SK-N-SH (cell line): ENCODE results near the gene POLR3B. TPM values are rescaled to one million over a fixed set of nuclear protein-coding genes. Genes with fewer than 3 reads are reported as not detected.

ENCODE experiments used
- CTCF ChIA-PET: fragments of 300-600, 350-600 bp; formaldehyde crosslinking; extraction: SDS; loops from one replicate; lab custom pipeline; 2021; lab: Yijun Ruan, JAX
- POLR2A ChIA-PET: fragments of 350-600 bp; sonication (Branson Sonifier 250); formaldehyde crosslinking; extraction: SDS; loops from one replicate; lab custom pipeline; 2020; ENCODE audit warnings: antibody characterized with exemption, inconsistent platforms; lab: Yijun Ruan, JAX
- DNase-seq: peaks from one replicate; pipeline ENCODE4 v3.0.0; 2012
- H2AFZ ChIP-seq: fragments of 200-600 bp; sonication (generic); 2 replicates; pipeline ENCODE4 v1.8.1; 2016; ENCODE audit warnings: antibody characterized with exemption, mild to moderate bottlenecking, low read depth
- H3F3A ChIP-seq: fragments of 200-600 bp; sonication (generic); replicated peaks from 2 replicates; pipeline ENCODE3; 2016; ENCODE audit warnings: antibody characterized with exemption, mild to moderate bottlenecking; ENCODE audit not compliant: insufficient read depth
- H3K27ac ChIP-seq, 2 experiments: fragments of 200-500 bp in 1 of 2; fragments of 200-600 bp in 1 of 2; sonication (Bioruptor generic) in 1 of 2; sonication (generic), shearing (Covaris generic) in 1 of 2; 2 replicates each; pipeline versions ENCODE4 v1.5.1 to v1.6.1; 2014 to 2016; ENCODE audit warnings: low read depth in 2 of 2, inconsistent platforms in 1 of 2, low read length in 1 of 2, mild to moderate bottlenecking in 1 of 2, mixed read lengths in 1 of 2
- H3K27me3 ChIP-seq: fragments of 200-600 bp; sonication (generic), shearing (Covaris generic); 2 replicates; pipeline ENCODE4 v1.6.1; 2016; ENCODE audit warnings: mixed run types; ENCODE audit not compliant: insufficient read depth
- H3K36me3 ChIP-seq, 2 experiments: fragments of 200-500 bp in 1 of 2; fragments of 200-600 bp in 1 of 2; sonication (Bioruptor generic) in 1 of 2; sonication (generic) in 1 of 2; replicated peaks in 1 of 2; 2 replicates each; pipeline versions ENCODE3 to v1.5.1; 2014 to 2016; ENCODE audit warnings: low read length in 1 of 2, mild to moderate bottlenecking in 1 of 2; ENCODE audit not compliant: insufficient read depth in 2 of 2, control insufficient read depth in 1 of 2
- H3K4me1 ChIP-seq, 2 experiments: fragments of 200-500 bp in 1 of 2; fragments of 200-600 bp in 1 of 2; sonication (Bioruptor generic) in 1 of 2; sonication (generic), shearing (Covaris generic) in 1 of 2; 2 replicates each; pipeline versions ENCODE4 v1.5.1 to v1.6.1; 2014 to 2016; ENCODE audit warnings: low read depth in 1 of 2, low read length in 1 of 2, mixed run types in 1 of 2; ENCODE audit not compliant: insufficient read depth in 2 of 2, control insufficient read depth in 1 of 2
- H3K4me2 ChIP-seq: fragments of 200-600 bp; sonication (generic), shearing (Covaris generic); 2 replicates; pipeline ENCODE4 v1.6.1; 2017; ENCODE audit warnings: mixed run types
- H3K4me3 ChIP-seq, 2 experiments: fragments of 200-500 bp in 1 of 2; fragments of 200-600 bp in 1 of 2; sonication (Bioruptor generic) in 1 of 2; sonication (generic), shearing (Covaris generic) in 1 of 2; 2 replicates each; pipeline versions ENCODE4 v1.5.1 to v1.8.1; 2014 to 2016; ENCODE audit warnings: low read depth in 2 of 2, inconsistent platforms in 1 of 2, low read length in 1 of 2, mild to moderate bottlenecking in 1 of 2, mixed read lengths in 1 of 2, moderate library complexity in 1 of 2
- H3K79me2 ChIP-seq: fragments of 200-600 bp; sonication (generic); 2 replicates; pipeline ENCODE4 v1.8.1; 2017; ENCODE audit warnings: mild to moderate bottlenecking; ENCODE audit not compliant: insufficient read depth
- H3K9ac ChIP-seq: fragments of 200-600 bp; sonication (generic); 2 replicates; pipeline ENCODE4 v1.6.1; 2017; ENCODE audit warnings: mixed run types
- H3K9me2 ChIP-seq: fragments of 200-600 bp; sonication (generic); 2 replicates; pipeline ENCODE4 v1.6.1; 2017; ENCODE audit warnings: mixed run types
- H3K9me3 ChIP-seq: fragments of 200-600 bp; sonication (generic); 2 replicates; pipeline ENCODE4 v1.6.1; 2017; ENCODE audit warnings: mixed run types, mild to moderate bottlenecking, moderate library complexity
- H4K20me1 ChIP-seq: fragments of 200-600 bp; sonication (generic); 2 replicates; pipeline ENCODE4 v1.6.1; 2017; ENCODE audit warnings: mild to moderate bottlenecking, mixed run types; ENCODE audit not compliant: insufficient read depth
- CHD2 ChIP-seq: fragments of 150-350 bp; IDR thresholded peaks from 2 replicates; pipeline ENCODE4 v1.6.1; 2018; ENCODE audit warnings: low read length; ENCODE audit not compliant: partially characterized antibody
- FOXJ3 ChIP-seq: sonication (generic); formaldehyde crosslinking; IDR thresholded peaks from 2 replicates; pipeline ENCODE4 v1.5.1; 2020; ENCODE audit warnings: mild to moderate bottlenecking, missing genetic modification reagents
- FOXM1 ChIP-seq: IDR thresholded peaks from 2 replicates; pipeline ENCODE4 v1.4.0; 2012; ENCODE audit warnings: low read depth, mild to moderate bottlenecking
- GABPA ChIP-seq: IDR thresholded peaks from 2 replicates; pipeline ENCODE4 v1.4.0; 2012; ENCODE audit warnings: low read depth, mild to moderate bottlenecking
- GATA2 ChIP-seq: sonication (generic); formaldehyde crosslinking; IDR thresholded peaks from 2 replicates; pipeline ENCODE4 v1.5.0; 2020; ENCODE audit warnings: mild to moderate bottlenecking, missing genetic modification reagents
- IRF3 ChIP-seq: fragments of 150-350 bp; IDR thresholded peaks from 2 replicates; pipeline ENCODE4 v1.6.1; 2016; ENCODE audit warnings: mild to moderate bottlenecking, low read depth, low read length
- MEF2A ChIP-seq: IDR thresholded peaks from 2 replicates; pipeline ENCODE4 v1.4.0; 2012; ENCODE audit warnings: low read depth, borderline replicate concordance
- NFIC ChIP-seq: IDR thresholded peaks from 2 replicates; pipeline ENCODE4 v1.4.0; 2012; ENCODE audit warnings: borderline replicate concordance
- PBX3 ChIP-seq: IDR thresholded peaks from 2 replicates; pipeline ENCODE4; 2012
- RFX5 ChIP-seq: IDR thresholded peaks from 2 replicates; pipeline ENCODE4 v1.6.1; 2012; ENCODE audit warnings: mild to moderate bottlenecking, improper control_type of control experiment, low read length
- RXRA ChIP-seq: IDR thresholded peaks from 2 replicates; pipeline ENCODE4 v1.4.0; 2012; ENCODE audit warnings: low read depth, mild to moderate bottlenecking, borderline replicate concordance
- SIN3A ChIP-seq: IDR thresholded peaks from 2 replicates; pipeline ENCODE4 v1.6.1; 2012; ENCODE audit warnings: low read depth, mild to moderate bottlenecking, low read length, moderate library complexity, borderline replicate concordance
- SMC3 ChIP-seq: IDR thresholded peaks from 2 replicates; pipeline ENCODE4 v1.6.1; 2012; ENCODE audit warnings: low read depth, low read length, improper control_type of control experiment
- TAF1 ChIP-seq: IDR thresholded peaks from 2 replicates; pipeline ENCODE4 v1.6.1; 2012; ENCODE audit warnings: low read depth, mild to moderate bottlenecking, low read length, moderate library complexity, borderline replicate concordance
- TCF12 ChIP-seq: IDR thresholded peaks from 2 replicates; pipeline ENCODE4 v1.4.0; 2012
- TEAD4 ChIP-seq: IDR thresholded peaks from 2 replicates; pipeline ENCODE4 v1.4.0; 2012; ENCODE audit warnings: mild to moderate bottlenecking, borderline replicate concordance; ENCODE audit not compliant: insufficient read depth
- USF1 ChIP-seq: IDR thresholded peaks from 2 replicates; pipeline ENCODE4 v1.4.0; 2012; ENCODE audit warnings: low read depth, borderline replicate concordance
- USF2 ChIP-seq: fragments of 150-350 bp; IDR thresholded peaks from 2 replicates; pipeline ENCODE4 v1.6.1; 2017; ENCODE audit warnings: antibody characterized with exemption, low read length, low read depth, borderline replicate concordance
- YY1 ChIP-seq: IDR thresholded peaks from 2 replicates; pipeline ENCODE4 v1.4.0; 2012; ENCODE audit warnings: low read depth, mild to moderate bottlenecking
- WGBS: methylation state at CpG from one replicate; pipeline ENCODE4 v1.1.6; 2017; ENCODE audit warnings: low lambda C conversion rate; 5-methylcytosine and 5-hydroxymethylcytosine counted together
- polyA plus RNA-seq, 3 experiments: library from polyadenylated mRNA; depleted of rRNA; stranded (reverse); fragments of >200 nt; gene quantifications; 2 replicates each; pipeline ENCODE4 v1.2.3, GENCODE V29; 2012

POLR3B gene
- polyA plus RNA-seq, 1 of the 3 experiments (the other 2 are of a cell fraction), result 3.3 TPM

GRCh38 chr12:106360400-106360994 lies 2.9 kb downstream of the POLR3B start:
- no peaks in the 10 kb centered on the region for H4K20me1 ChIP-seq
- H3K27ac ChIP-seq, result no peak overlapping the region
- 89% methylated on average over 5 of the region's 5 CpGs for WGBS
- H3K4me3 ChIP-seq, result no peak overlapping the region
- H3K9me3 ChIP-seq, result no peaks in the 10 kb centered on the region
- H3K9ac ChIP-seq, result no peak overlapping the region
- CTCF ChIA-PET, result interaction anchor here (0.9 to 2.3 kb wide), 3 partner anchors 133 to 559 kb away, joined by 3 to 12 read pairs (median 5); no protein-coding TSS in a partner anchor
- no peak for DNase-seq
- TF ChIP-seq SMC3 (no peak), RFX5 (no peak), FOXM1 (no peak), USF2 (no peak), GATA2 (CRISPR knock-in tag) (no peak), PBX3 (no peak), SIN3A (no peak), YY1 (no peak), USF1 (no peak), GABPA (no peak), CHD2 (no peak), FOXJ3 (CRISPR knock-in tag) (no peak), RXRA (no peak), NFIC (no peak), MEF2A (no peak), IRF3 (no peak), TCF12 (no peak), TEAD4 (no peak), TAF1 (no peak)
- TF ChIP-seq, all 33 proteins: peak for 0
- POLR2A ChIA-PET, result no interaction called here
- peaks cover 0 to 7% of the 10 kb centered on the region in 2 experiments; a peak in 2 of 4 replicates for H3K4me1 ChIP-seq
- H3K79me2 ChIP-seq, result peaks cover 42% of the 10 kb centered on the region
- H2AFZ ChIP-seq, result no peak overlapping the region
- peaks cover 8% of the 10 kb centered on the region for H3F3A ChIP-seq
- H3K27me3 ChIP-seq, result no peaks in the 10 kb centered on the region
- H3K4me2 ChIP-seq, result no peak overlapping the region
- H3K36me3 ChIP-seq, result peaks cover 3 to 7% of the 10 kb centered on the region in 2 experiments
- H3K9me2 ChIP-seq, result no peaks in the 10 kb centered on the region
